GM18507 (cell line): ENCODE data around the gene CATSPERB.

Experiments
- DNase-seq: peaks from one replicate; pipeline ENCODE4 v3.0.0; 2011; ENCODE audit warnings: low read depth; ENCODE audit not compliant: insufficient read length; ENCODE audit errors: extremely low spot score
- FAIRE-seq: peaks from 2 replicates; lab custom pipeline; 2011; peaks lifted over from hg19 to GRCh38; lab: Jason Lieb, UNC

The CATSPERB gene, protein sequence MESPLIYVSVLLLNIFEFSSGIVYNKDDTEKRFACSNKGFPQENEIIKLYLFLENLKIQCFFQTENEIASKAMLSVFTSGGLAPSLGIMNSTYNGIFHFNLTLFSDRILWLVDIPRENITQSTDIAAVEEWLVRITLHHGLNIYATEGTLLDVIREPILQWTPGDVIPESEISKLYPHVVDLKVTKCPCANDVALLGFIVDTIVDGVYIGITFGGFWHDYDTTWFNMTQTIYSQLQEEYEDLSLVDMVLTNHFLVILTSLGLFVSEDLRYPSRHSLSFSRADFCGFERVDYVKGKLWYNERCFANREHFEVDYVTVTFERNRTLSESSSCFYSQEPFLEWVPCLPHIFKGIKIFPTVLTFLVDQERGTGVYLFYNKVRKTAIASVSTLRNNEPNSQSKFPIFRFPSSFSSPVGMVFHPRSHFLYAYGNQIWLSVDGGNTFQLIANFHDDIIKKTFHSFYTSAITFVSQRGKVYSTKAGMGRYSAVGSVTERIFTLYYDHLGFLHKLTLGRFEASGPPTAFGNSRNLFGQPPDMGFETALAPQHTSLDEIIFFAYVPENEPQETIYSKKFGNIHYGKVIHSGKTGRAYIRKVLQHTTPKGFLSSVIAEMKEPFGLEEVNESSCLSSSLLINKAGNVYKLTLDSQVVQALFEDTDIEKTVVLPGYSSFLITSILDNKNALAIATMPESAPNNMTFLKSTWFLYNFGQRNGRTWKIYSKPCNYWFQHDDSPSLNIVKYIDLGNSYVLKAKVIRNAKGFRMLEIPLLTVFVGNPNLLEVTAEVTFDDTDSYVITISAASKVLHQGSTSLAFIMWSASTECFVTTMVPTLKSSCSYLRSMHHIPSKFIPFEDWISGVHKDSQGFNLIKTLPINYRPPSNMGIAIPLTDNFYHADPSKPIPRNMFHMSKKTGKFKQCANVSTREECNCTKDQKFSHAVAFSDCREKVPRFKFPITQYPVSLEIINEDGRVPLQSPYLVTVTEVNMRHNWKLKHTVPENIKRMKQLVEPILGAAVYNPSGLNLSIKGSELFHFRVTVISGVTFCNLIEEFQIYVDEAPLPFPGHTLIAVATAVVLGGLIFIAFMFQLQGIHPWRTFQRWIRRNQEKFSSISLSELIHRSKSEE

GRCh38 chr14:91731986-91732385 is at the start of gene CATSPERB:
Gene CATSPERB (minus strand): TSS chr14:91732086. CDS start chr14:91729479, 2,607 bp downstream.
- FAIRE-seq, result no peak
- no peak for DNase-seq

- FAIRE-seq, result no peak
These were observed 48.6 kb upstream of the CATSPERB start for GRCh38 chr14:91780452-91780851.

DNA sequence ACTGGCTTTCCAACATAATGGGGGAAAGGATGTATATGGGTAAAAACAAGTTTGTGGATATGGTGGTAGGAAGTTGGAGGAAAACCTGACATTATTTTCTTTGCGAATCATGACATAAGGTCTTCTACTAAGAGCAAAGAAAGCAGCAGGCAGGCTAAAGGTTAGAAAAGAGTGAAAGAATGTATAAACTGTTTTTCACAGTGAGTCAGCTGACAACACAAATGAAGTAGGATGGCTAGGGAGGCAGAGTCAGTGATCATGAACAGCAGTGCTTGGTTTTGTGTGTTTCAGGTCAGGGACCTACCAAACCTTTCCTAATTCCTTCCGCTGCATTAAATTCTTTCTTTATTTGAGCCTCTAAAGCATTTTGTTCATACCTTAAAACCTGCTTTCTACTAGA is 46.3 kb upstream of the CATSPERB start:
- no peak for DNase-seq
- FAIRE-seq, result no peak

More at GRCh38 chr14:91780452-91780851, 48.6 kb upstream of the CATSPERB start:
- no peak for DNase-seq

GRCh38 chr14:91774140-91775096 is 42.5 kb upstream of the CATSPERB start:
- no peak for DNase-seq
- no peak for FAIRE-seq

GRCh38 chr14:91770185-91770584 is 38.3 kb upstream of the CATSPERB start:
- no peak for DNase-seq
- no peak for FAIRE-seq

DNA sequence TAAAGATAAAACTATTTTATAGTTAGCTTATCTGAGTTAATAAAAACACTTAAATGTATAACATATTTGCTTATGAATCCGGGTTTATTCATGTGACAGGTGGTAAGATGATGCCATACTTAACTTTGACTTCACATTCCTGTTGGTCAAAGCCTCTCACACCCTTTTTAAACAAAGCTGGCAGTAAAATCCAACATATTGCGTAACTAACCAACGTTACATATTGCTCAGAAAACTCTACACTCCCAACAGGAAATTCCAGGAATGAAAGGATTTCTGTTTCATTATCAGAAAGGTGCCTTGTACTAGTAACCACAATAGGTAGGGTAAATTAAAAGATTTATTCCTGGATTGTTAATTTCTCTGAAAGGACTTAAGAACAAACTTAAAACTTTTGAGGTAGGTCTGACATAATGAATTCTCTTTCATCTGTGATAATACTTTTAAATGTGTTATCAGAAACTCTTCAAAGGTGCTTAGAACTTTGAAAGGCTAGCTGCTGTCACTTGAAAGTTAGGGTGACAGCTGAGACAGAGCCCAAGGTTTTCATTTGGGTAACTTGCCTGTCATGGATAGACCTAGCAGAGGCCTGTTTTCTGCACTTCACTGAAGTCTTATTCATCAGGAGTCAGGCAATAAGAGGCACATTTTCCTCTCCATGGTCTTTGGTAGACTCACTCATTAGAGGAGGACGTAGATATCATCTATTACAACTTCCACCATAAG is 23.8 kb upstream of the CATSPERB start:
- no peak for FAIRE-seq
- no peak for DNase-seq

DNA sequence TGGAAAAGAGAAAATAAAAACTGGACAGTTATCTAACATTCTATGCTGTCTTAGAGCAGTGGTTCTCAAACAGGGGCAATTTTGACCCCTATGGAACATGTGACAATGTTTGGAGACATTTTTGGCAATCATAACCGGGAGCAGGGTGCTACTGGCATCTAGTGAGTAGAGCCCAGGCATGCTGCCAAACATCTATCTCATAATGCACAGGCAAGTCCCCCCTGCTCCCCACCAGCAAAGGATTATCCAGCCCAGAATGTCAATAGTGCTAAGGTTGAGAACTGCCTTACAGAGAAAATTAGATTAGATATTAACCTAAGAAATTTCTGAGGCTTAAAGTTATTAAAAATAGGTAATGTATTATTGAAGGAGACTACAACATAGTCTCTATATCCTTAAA is 22.9 kb upstream of the CATSPERB start:
- FAIRE-seq (no peak), DNase-seq (no peak)

DNA sequence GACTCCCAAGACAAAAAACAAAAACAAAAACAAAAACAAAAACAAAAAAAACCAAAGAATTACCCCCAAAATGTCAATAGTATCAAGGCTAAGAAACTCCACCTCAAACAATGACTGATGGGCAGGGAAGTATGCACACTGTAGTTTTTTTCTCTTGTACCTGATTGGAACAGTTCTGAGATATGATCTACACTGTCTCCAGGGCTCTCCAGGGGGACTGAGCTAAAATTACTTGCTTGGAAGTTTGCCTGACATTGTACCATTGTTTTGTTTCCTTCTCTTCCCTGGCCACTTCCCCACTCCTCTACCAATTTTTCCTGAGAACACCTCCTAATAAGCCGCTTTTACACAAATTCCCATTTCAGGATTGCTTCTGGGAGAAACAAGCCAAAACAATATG is 22.3 kb upstream of the CATSPERB start:
- DNase-seq, result no peak
- no peak for FAIRE-seq

DNA sequence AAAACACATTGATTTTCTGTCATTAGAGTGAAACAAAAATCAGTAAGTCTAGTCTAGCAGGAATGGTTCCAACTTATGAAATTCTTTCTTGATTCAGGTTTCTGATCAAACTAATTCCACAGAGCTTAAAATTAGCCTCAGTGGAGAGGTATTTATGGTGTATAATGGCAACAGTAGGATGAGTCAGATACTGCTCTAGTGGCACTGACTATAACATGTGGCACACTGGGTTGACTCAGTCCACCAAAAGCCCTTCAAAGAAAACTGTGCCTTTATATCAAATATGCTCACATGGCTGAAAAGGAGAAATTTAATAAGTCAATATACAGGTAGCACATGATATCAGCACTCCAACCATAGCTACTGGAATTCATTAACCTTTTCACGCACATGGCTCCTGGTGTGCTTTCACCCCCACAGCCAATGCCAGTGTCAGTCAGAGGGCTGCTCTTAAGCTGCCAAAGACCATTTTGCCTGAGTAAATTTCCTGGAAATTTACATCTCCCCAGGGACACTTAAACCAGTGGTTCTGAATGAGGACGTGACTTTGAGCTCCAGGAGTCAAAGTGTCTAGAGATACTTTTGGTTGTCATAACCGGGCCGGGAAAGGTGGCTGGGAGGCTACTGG is 21.7 kb upstream of the CATSPERB start:
- DNase-seq (no peak), FAIRE-seq (no peak)

DNA sequence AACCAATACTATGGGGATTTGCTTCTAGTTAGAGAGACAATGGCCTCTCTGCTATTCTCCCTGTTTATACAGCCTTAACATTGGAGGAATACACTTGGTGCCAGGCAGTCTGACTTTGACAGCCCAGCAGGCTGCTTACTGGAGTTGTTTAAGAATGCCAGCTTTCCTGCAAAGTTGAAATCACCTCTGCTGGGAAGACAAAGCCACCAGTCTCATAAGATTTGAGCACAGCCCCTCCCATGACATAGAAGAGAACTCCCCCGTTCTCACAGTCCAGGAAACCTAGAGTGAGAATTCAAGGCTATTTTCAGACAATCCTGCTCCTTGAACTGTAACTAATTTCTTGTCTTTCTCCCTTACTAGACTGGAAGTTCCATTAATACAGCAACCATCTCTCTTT is 21.1 kb upstream of the CATSPERB start:
- FAIRE-seq (no peak), DNase-seq (no peak)

GRCh38 chr14:91751719-91752118 is 19.8 kb upstream of the CATSPERB start:
- no peak for FAIRE-seq
- DNase-seq, result no peak

- DNase-seq (no peak), FAIRE-seq (no peak)
These were observed 18.8 kb upstream of the CATSPERB start for GRCh38 chr14:91750634-91751198.

- no peak for DNase-seq
- FAIRE-seq, result no peak
These were observed 18.0 kb upstream of the CATSPERB start for GRCh38 chr14:91749868-91750267.

- no peak for FAIRE-seq
- DNase-seq, result no peak
These were observed 16.2 kb upstream of the CATSPERB start for GRCh38 chr14:91748049-91748448.

GRCh38 chr14:91745344-91745743 is 13.5 kb upstream of the CATSPERB start:
- DNase-seq, result no peak
- no peak for FAIRE-seq

DNA sequence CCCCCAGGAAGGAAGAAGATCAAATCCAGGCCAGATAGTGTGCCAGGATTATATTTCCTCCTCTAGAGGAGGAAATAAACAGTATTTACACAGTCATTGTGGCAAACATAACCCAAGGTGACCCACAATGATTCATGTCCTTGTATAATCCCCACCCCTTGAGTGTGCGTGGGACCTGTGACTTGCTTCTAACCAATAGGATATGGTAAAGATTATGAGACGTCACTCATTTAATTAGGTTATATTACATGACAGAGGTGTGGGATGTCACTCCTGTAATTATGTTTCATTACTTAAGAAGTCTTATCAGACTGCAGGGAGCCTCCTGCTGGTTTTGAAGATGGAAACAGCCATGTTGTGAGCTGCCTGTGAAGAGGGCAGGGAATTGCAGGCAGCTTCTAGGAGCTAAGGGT is 12.2 kb upstream of the CATSPERB start:
- DNase-seq, result no peak
- no peak for FAIRE-seq

DNA sequence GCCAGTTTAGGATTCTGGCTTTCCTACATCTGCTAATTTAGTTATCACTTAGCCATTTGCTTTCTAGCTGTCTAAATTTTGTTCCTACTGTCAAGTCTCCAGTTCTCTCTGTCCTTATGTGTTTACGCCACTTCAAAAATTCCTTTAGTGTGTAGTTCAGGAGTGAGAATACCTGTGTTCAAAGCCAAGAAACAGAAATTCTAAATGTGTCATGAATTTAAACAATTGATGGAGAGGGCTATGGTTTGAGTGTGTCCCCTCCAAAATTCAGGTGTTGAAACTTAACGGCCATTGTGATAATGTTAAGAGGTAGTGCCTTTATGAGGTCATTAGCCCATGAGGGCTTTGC is 11.4 kb upstream of the CATSPERB start:
- no peak for DNase-seq
- FAIRE-seq, result no peak
